GM12878 (cell line): ENCODE measurements around the gene PCID2.

ENCODE experiments used
- CTCF ChIP-seq, 3 experiments: IDR thresholded peaks in 2 of 3; conservative IDR thresholded peaks in 1 of 3; 2 replicates each; pipeline ENCODE4 v1.5.1; 2011; ENCODE audit warnings: low read depth in 3 of 3, low read length in 3 of 3, mild to moderate bottlenecking in 3 of 3, control low read depth in 2 of 3, moderate library complexity in 2 of 3, inconsistent platforms in 1 of 3, mixed read lengths in 1 of 3; ENCODE audit not compliant: control insufficient read depth in 2 of 3, insufficient read depth in 1 of 3; ENCODE audit errors: extremely low read depth in 1 of 3
- EGR1 ChIP-seq, 2 experiments: IDR thresholded peaks; 1 replicate in 1 of 2; 2 replicates in 1 of 2; pipeline ENCODE4 v1.6.1; 2011 to 2012; ENCODE audit warnings: low read depth in 2 of 2, low read length in 2 of 2, borderline replicate concordance in 1 of 2, mild to moderate bottlenecking in 1 of 2, moderate library complexity in 1 of 2
- MAX ChIP-seq: IDR thresholded peaks from 2 replicates; pipeline ENCODE4 v1.6.1; 2012; ENCODE audit warnings: low read depth, low read length, improper control_type of control experiment
- SIN3A ChIP-seq: IDR thresholded peaks from 2 replicates; pipeline ENCODE4 v1.6.1; 2012; ENCODE audit warnings: low read depth, low read length, improper control_type of control experiment

GRCh38 chr13:113216254-113217048 is 8.0 kb upstream of the PCID2 start:
- TF ChIP-seq EGR1 (IDR thresholded peaks at IDR 0.05; ENCODE audit: borderline replicate concordance in 1 of 2, low read depth in 2 of 2, low read length in 2 of 2) (no peak), SIN3A (no peak), CTCF (IDR thresholded peaks at IDR 0.05 in 2 of 3, conservative IDR thresholded peaks at IDR 0.05 in 1 of 3; ENCODE audit: control insufficient read depth in 2 of 3, extremely low read depth in 1 of 3, insufficient read depth in 1 of 3, low read depth in 3 of 3, low read length in 3 of 3) (no peak), MAX (no peak)
